H1 (cell line): Measurements from ENCODE around the gene DBP. TPM values are rescaled to one million over a fixed set of nuclear protein-coding genes. Genes with fewer than 3 reads are reported as not detected.

Experiments used
- CTCF ChIA-PET: fragments of 300-600 bp; sonication (Branson Sonifier 250); formaldehyde crosslinking; loops from one replicate; lab custom pipeline; 2021; ENCODE audit not compliant: partially characterized antibody; lab: Charles Lee
- POLR2A ChIA-PET: fragments of 300-600 bp; sonication (Branson Sonifier 250); formaldehyde crosslinking; loops from one replicate; lab custom pipeline; 2021; ENCODE audit warnings: inconsistent platforms; ENCODE audit not compliant: partially characterized antibody; lab: Charles Lee
- DNase-seq, 2 experiments: peaks; one replicate each; pipeline versions ENCODE4 v3.0.0 to v3.0.0-alpha.2; 2010 to 2022; ENCODE audit warnings: low spot score in 2 of 2, low read depth in 1 of 2, mixed read lengths in 1 of 2
- FAIRE-seq: peaks from 2 replicates; lab custom pipeline; 2011; peaks lifted over from hg19 to GRCh38; lab: Jason Lieb, UNC
- H2AFZ ChIP-seq: 2 replicates; pipeline ENCODE4 v1.8.1; 2012; ENCODE audit warnings: low read length, inconsistent platforms
- H2AK5ac ChIP-seq: 2 replicates; pipeline ENCODE4 v1.6.1; 2013; ENCODE audit warnings: low read depth, low read length
- H2BK120ac ChIP-seq: replicated peaks from 2 replicates; pipeline ENCODE3; 2013; ENCODE audit warnings: low read depth, low read length, inconsistent platforms
- H2BK12ac ChIP-seq: 2 replicates; pipeline ENCODE4 v1.6.1; 2013; ENCODE audit warnings: low read depth, low read length
- H2BK15ac ChIP-seq: 2 replicates; pipeline ENCODE4 v1.6.1; 2013; ENCODE audit warnings: low read length
- H2BK20ac ChIP-seq: 2 replicates; pipeline ENCODE4 v1.6.1; 2013; ENCODE audit warnings: low read length
- H2BK5ac ChIP-seq: 2 replicates; pipeline ENCODE4 v1.6.1; 2013; ENCODE audit warnings: low read depth, low read length
- H3K14ac ChIP-seq: 2 replicates; pipeline ENCODE4 v1.6.1; 2013; ENCODE audit warnings: inconsistent platforms; ENCODE audit not compliant: insufficient read length
- H3K18ac ChIP-seq: 2 replicates; pipeline ENCODE4 v1.6.1; 2013; ENCODE audit warnings: low read length; ENCODE audit errors: extremely low read depth
- H3K23ac ChIP-seq: 2 replicates; pipeline ENCODE4 v1.6.1; 2013; ENCODE audit warnings: inconsistent platforms; ENCODE audit not compliant: insufficient read length
- H3K23me2 ChIP-seq: 2 replicates; pipeline ENCODE4 v1.6.1; 2013; ENCODE audit warnings: low read depth, low read length
- H3K27ac ChIP-seq: 2 replicates; pipeline ENCODE4 v1.6.1; 2011; ENCODE audit warnings: low read depth, low read length, inconsistent platforms
- H3K27me3 ChIP-seq, 4 experiments: replicated peaks in 1 of 4; 1 replicate in 1 of 4; 2 replicates in 3 of 4; pipeline versions ENCODE4 v1.6.1 to v1.8.1; 2011 to 2013; ENCODE audit warnings: low read length in 3 of 4, mild to moderate bottlenecking in 3 of 4, inconsistent platforms in 2 of 4, mixed read lengths in 2 of 4, moderate library complexity in 1 of 4; ENCODE audit not compliant: control insufficient read depth in 3 of 4, insufficient read depth in 3 of 4; ENCODE audit errors: extremely low read depth in 1 of 4
- H3K36me3 ChIP-seq, 4 experiments: 2 replicates each; pipeline versions ENCODE4 v1.6.1 to v1.8.1; 2011 to 2013; ENCODE audit warnings: mild to moderate bottlenecking in 4 of 4, low read length in 3 of 4, moderate library complexity in 2 of 4, control low read depth in 1 of 4, inconsistent platforms in 1 of 4; ENCODE audit not compliant: insufficient read depth in 4 of 4, control insufficient read depth in 2 of 4
- H3K4ac ChIP-seq: replicated peaks from 2 replicates; pipeline ENCODE3; 2013; ENCODE audit warnings: low read length, low read depth, mixed read lengths, inconsistent platforms; ENCODE audit not compliant: insufficient read length
- H3K4me1 ChIP-seq, 4 experiments: replicated peaks in 1 of 4; 1 replicate in 1 of 4; 2 replicates in 3 of 4; pipeline versions ENCODE4 v1.6.1 to v1.8.1; 2011 to 2013; ENCODE audit warnings: low read length in 3 of 4, inconsistent platforms in 2 of 4, mixed read lengths in 1 of 4; ENCODE audit not compliant: insufficient read depth in 4 of 4, control insufficient read depth in 3 of 4
- H3K4me2 ChIP-seq, 2 experiments: 2 replicates each; pipeline versions ENCODE4 v1.6.1 to v1.8.1; 2011 to 2013; ENCODE audit warnings: low read depth in 2 of 2, low read length in 2 of 2, control low read depth in 1 of 2, inconsistent platforms in 1 of 2, mild to moderate bottlenecking in 1 of 2; ENCODE audit not compliant: insufficient read depth in 1 of 2
- H3K4me3 ChIP-seq, 4 experiments: fragments of 200-600, 300-600 bp in 1 of 4; sonication (generic), shearing (Covaris generic), sonication (Bioruptor Twin) in 1 of 4; 2 replicates each; pipeline versions ENCODE4 v1.5.1 to v1.8.1; 2011 to 2016; ENCODE audit warnings: low read length in 4 of 4, low read depth in 3 of 4, control low read depth in 2 of 4, inconsistent platforms in 2 of 4, mild to moderate bottlenecking in 2 of 4, mixed read lengths in 1 of 4, moderate library complexity in 1 of 4; ENCODE audit not compliant: insufficient read depth in 2 of 4; ENCODE audit errors: extremely low read depth in 1 of 4
- H3K56ac ChIP-seq: replicated peaks from 2 replicates; pipeline ENCODE3; 2013; ENCODE audit warnings: low read depth, mild to moderate bottlenecking, mixed read lengths, low read length, inconsistent platforms; ENCODE audit not compliant: insufficient read length
- H3K79me1 ChIP-seq: 2 replicates; pipeline ENCODE4 v1.6.1; 2013; ENCODE audit warnings: low read depth, low read length, control low read depth
- H3K79me2 ChIP-seq, 2 experiments: 2 replicates each; pipeline versions ENCODE4 v1.6.1 to v1.8.1; 2012 to 2013; ENCODE audit warnings: low read length in 2 of 2, mild to moderate bottlenecking in 2 of 2, inconsistent platforms in 1 of 2; ENCODE audit not compliant: insufficient read depth in 2 of 2, control insufficient read depth in 1 of 2
- H3K9ac ChIP-seq, 4 experiments: replicated peaks in 1 of 4; 1 replicate in 1 of 4; 2 replicates in 3 of 4; pipeline versions ENCODE4 v1.6.1 to v1.8.1; 2011 to 2013; ENCODE audit warnings: low read depth in 3 of 4, low read length in 3 of 4, control low read depth in 2 of 4, mild to moderate bottlenecking in 2 of 4, moderate library complexity in 2 of 4, inconsistent platforms in 1 of 4; ENCODE audit errors: extremely low read depth in 1 of 4
- H3K9me3 ChIP-seq, 2 experiments: 2 replicates each; pipeline versions ENCODE4 v1.6.1 to v1.8.1; 2012 to 2013; ENCODE audit warnings: mild to moderate bottlenecking in 2 of 2, moderate library complexity in 2 of 2, control low read depth in 1 of 2, inconsistent platforms in 1 of 2, low read depth in 1 of 2, low read length in 1 of 2, mixed read lengths in 1 of 2; ENCODE audit not compliant: insufficient read depth in 2 of 2
- H4K20me1 ChIP-seq, 2 experiments: replicated peaks in 1 of 2; 2 replicates each; pipeline versions ENCODE3 to v1.8.1; 2011 to 2013; ENCODE audit warnings: inconsistent platforms in 2 of 2, low read length in 2 of 2, mild to moderate bottlenecking in 1 of 2; ENCODE audit not compliant: insufficient read depth in 2 of 2, control insufficient read depth in 1 of 2
- H4K5ac ChIP-seq: 2 replicates; pipeline ENCODE4 v1.6.1; 2013; ENCODE audit warnings: low read length, low read depth, mixed read lengths, inconsistent platforms; ENCODE audit not compliant: insufficient read length
- H4K8ac ChIP-seq: 2 replicates; pipeline ENCODE4 v1.8.0; 2013; ENCODE audit warnings: mild to moderate bottlenecking, moderate library complexity, low read length, inconsistent platforms; ENCODE audit not compliant: insufficient read depth; ENCODE audit errors: extremely low read depth
- H4K91ac ChIP-seq: replicated peaks from 2 replicates; pipeline ENCODE3; 2013; ENCODE audit warnings: low read length, mixed read lengths, inconsistent platforms; ENCODE audit not compliant: insufficient read length
- SIRT6 ChIP-seq: IDR thresholded peaks from one replicate; pipeline ENCODE4 v1.7.1; 2012; ENCODE audit warnings: low read length, inconsistent platforms
- TAF1 ChIP-seq: IDR thresholded peaks from 2 replicates; pipeline ENCODE4 v1.6.1; 2011; ENCODE audit warnings: mild to moderate bottlenecking, low read depth, low read length
- TEAD4 ChIP-seq: IDR thresholded peaks from 2 replicates; pipeline ENCODE4 v1.6.1; 2012; ENCODE audit warnings: low read depth, low read length, inconsistent platforms, mixed read lengths
- WGBS, 2 experiments: shearing (Covaris generic) in 1 of 2; methylation state at CpG; one replicate each; pipeline versions ENCODE4 v1.1.6 to v1.1.7; 2013 to 2015; ENCODE audit warnings: low lambda C conversion rate in 2 of 2, mixed read lengths in 2 of 2, inconsistent platforms in 1 of 2, low coverage in 1 of 2, missing lambda C conversion rate in 1 of 2; ENCODE audit not compliant: insufficient replicate concordance in 2 of 2, insufficient coverage in 1 of 2, insufficient read length in 1 of 2; ENCODE audit errors: extremely low coverage in 1 of 2, missing lambda C conversion rate in 1 of 2; 5-methylcytosine and 5-hydroxymethylcytosine counted together
- polyA plus RNA-seq, 7 experiments: library from polyadenylated mRNA; depleted of rRNA in 3 of 7; stranded (reverse) in 5 of 7; unstranded in 2 of 7; fragments of >200 nt in 5 of 7; fragments of 200-250 nt in 2 of 7; gene quantifications; 1 replicate in 5 of 7; 2 replicates in 1 of 7; 4 replicates in 1 of 7; pipeline versions ENCODE4 v1.2.1 to v1.2.3, GENCODE V29; 2011 to 2013; ENCODE audit warnings: missing spikeins in 2 of 7, mixed read lengths in 2 of 7
- total RNA-seq: library from RNA; stranded (reverse); fragmentation: NEBNext Ultra II Directional; extraction: Animal tissue kit (Norgen Biotek cat#: 25700); gene quantifications from 2 replicates; pipeline ENCODE4 v1.2.1, GENCODE V29; 2021

The DBP gene
- total and polyA plus RNA-seq, 2 of the 8 experiments (the other 6 are each of a cell fraction or from before 2014, with no cell fraction given) = 7.5 to 8.3 TPM

DNA sequence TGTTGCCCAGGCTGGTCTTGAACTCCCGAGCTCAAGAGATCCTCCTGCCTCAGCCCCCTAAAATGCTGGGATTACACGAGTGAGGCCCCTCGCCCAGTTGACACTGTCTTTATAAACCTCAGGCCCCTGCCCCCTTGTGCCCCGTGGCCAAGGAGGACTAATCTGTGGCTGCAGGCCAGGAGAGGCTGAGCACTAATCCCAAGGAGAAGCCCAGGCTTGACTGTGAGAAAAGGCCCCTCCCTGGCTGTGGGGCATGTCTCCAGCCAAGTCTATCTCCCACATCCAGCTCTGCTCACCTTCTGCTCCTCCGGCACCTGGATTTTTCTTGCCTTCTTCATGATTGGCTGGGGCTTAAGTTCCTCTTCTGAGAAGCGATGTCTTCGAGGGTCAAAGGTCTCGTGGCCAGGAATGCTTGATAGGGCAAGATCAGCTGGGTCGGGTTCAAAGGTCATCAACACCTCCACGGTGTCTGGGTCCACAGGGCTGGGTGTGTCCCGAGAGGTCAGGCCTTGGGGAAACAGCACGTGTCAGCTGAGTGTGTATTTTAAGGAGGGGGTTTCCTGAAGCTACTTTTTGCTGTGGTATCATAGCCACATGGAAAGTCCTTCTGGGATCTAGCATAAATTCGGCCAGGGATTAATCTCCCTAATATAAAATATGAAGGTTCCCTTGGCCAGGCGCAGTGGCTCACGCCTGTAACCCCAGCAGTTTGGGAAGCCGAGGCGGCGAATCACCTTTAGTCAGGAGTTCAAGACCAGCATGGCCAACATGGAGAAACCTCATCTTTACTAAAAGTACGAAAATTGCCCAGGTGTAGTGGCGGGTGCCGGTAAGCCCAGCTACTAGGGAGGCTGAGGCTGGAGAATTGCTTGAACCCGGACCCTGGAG, 3.8 kb downstream of the DBP start:
- H2BK5ac ChIP-seq = no peak overlapping the region
- no peak overlapping the region for H3K4me3 ChIP-seq
- POLR2A ChIA-PET = interaction anchor here (0.6 to 30.9 kb wide), 5 partner anchors 13 to 326 kb away, joined by 3 to 788 read pairs (median 4); partner anchors contain the start of genes CA11, FAM83E, RPL18 and SPACA4
- H3K4ac ChIP-seq = no peak overlapping the region
- TF ChIP-seq SIRT6 = no peak
- TF ChIP-seq TAF1 = no peak
- no peak for TF ChIP-seq TEAD4
- TF ChIP-seq, all 59 proteins: peak for 0
- DNase-seq = no peak
- FAIRE-seq = no peak
- Histone ChIP-seq H4K5ac (no peak overlapping the region), H3K27me3 (peaks cover 0 to 2% (median 0%) of the 10 kb centered on the region in 4 experiments; a peak in 2 of 7 replicates), H3K79me2 (no peaks in the 10 kb centered on the region), H4K8ac (no peak overlapping the region), H2AK5ac (no peak overlapping the region), H3K9me3 (no peaks in the 10 kb centered on the region), H3K23me2 (peaks cover 30% of the 10 kb centered on the region), H3K9ac (no peak overlapping the region), H3K14ac (no peak overlapping the region), H2BK15ac (0 out of 2 replicates have a peak overlapping the region, but pooled peaks have one; percentile 21), H3K4me1 (peaks cover 5 to 30% (median 22%) of the 10 kb centered on the region in 4 experiments), H3K36me3 (0 out of 8 replicates have a peak, but pooled peaks cover 0 to 5% (median 0%) of the 10 kb centered on the region in 4 experiments), H2BK120ac (no peak overlapping the region), H4K20me1 (peaks cover 0 to 8% of the 10 kb centered on the region in 2 experiments), H3K4me2 (peak overlapping the region; percentile 50 to 94; a peak in 1 of 4 replicates), H2BK20ac (no peak overlapping the region), H3K23ac (no peak overlapping the region), H3K79me1 (no peaks in the 10 kb centered on the region), H2AFZ (no peak overlapping the region), H4K91ac (no peak overlapping the region), H3K18ac (no peak overlapping the region; the same call in 1 of the 2 replicates), H3K27ac (no peak overlapping the region), H2BK12ac (0 out of 2 replicates have a peak overlapping the region, but pooled peaks have one; percentile 7), H3K56ac (no peak overlapping the region)
- CTCF ChIA-PET = interaction anchor here (0.8 to 1.9 kb wide), 8 partner anchors 10 to 210 kb away, joined by 3 to 7 read pairs (median 3); partner anchors contain the start of gene CA11
- WGBS, 2 experiments = 91% methylated on average over 22 of the region's 22 CpGs; no CpG with 5 or more reads in 1 of the 2 experiments
